HG03045 (cell line): Measurements from ENCODE around the gene NOS1AP.

Experiments
- ATAC-seq: cut with Tn5 transposase; IDR thresholded peaks from one replicate; pipeline ENCODE4 v1.9.1; 2021; ENCODE audit warnings: mild to moderate bottlenecking, moderate library complexity; ENCODE audit not compliant: unreplicated experiment

Gene NOS1AP

GRCh38 chr1:162360237-162360873 lies 290.9 kb downstream of the NOS1AP start:
- ATAC-seq, result no peak

GRCh38 chr1:162360874-162361260 lies 291.4 kb downstream of the NOS1AP start:
- ATAC-seq, result no peak

- no peak for ATAC-seq
These were observed 291.9 kb downstream of the NOS1AP start for GRCh38 chr1:162361349-162361748.

- no peak for ATAC-seq
These were observed 294.3 kb downstream of the NOS1AP start for GRCh38 chr1:162363823-162364222.

GRCh38 chr1:162364498-162364897 lies 295.0 kb downstream of the NOS1AP start:
- ATAC-seq, result no peak

- ATAC-seq, result no peak
These were observed 296.0 kb downstream of the NOS1AP start for GRCh38 chr1:162365284-162366020.

GRCh38 chr1:162366149-162366548 lies 296.7 kb downstream of the NOS1AP start:
- no peak for ATAC-seq

- no peak for ATAC-seq
These were observed 297.2 kb downstream of the NOS1AP start for GRCh38 chr1:162366671-162367070.

- no peak for ATAC-seq
These were observed 297.6 kb downstream of the NOS1AP start for GRCh38 chr1:162367073-162367472.

GRCh38 chr1:162367772-162368171 lies 298.3 kb downstream of the NOS1AP start:
- ATAC-seq, result no peak

- ATAC-seq, result no peak
These were observed 299.0 kb downstream of the NOS1AP start for GRCh38 chr1:162368451-162368850.

- ATAC-seq, result no peak
These were observed 300.1 kb downstream of the NOS1AP start for GRCh38 chr1:162369571-162369970.

- no peak for ATAC-seq
These were observed 300.7 kb downstream of the NOS1AP start for GRCh38 chr1:162370161-162370560.

GRCh38 chr1:162370721-162371120 lies 301.2 kb downstream of the NOS1AP start:
- ATAC-seq, result no peak

GRCh38 chr1:162371611-162372010 lies 302.1 kb downstream of the NOS1AP start:
- ATAC-seq, result no peak

GRCh38 chr1:162372159-162373071 lies 302.9 kb downstream of the NOS1AP start:
- ATAC-seq, result no peak

GRCh38 chr1:162373072-162373427 lies 303.6 kb downstream of the NOS1AP start:
- ATAC-seq, result no peak

- ATAC-seq, result no peak
These were observed 304.2 kb downstream of the NOS1AP start for GRCh38 chr1:162373541-162374260.

GRCh38 chr1:162374406-162374805 lies 304.9 kb downstream of the NOS1AP start:
- no peak for ATAC-seq

GRCh38 chr1:162375463-162375862 lies 306.0 kb downstream of the NOS1AP start:
- no peak for ATAC-seq

GRCh38 chr1:162376691-162377090 lies 307.2 kb downstream of the NOS1AP start, which contains the start of gene SPATA46:
Gene SPATA46, minus strand, starts transcription at chr1:162376854. Its CDS starts 64 bp downstream, at chr1:162376790.
- no peak for ATAC-seq
